Trophoblast cell (in vitro differentiated cells and primary cell): ENCODE data around the gene SLC25A25.
A peak's percentile ranks its signal among the peaks of the same experiment; 100 is the strongest.

Experiments used
- DNase-seq, 2 donors: peaks; one replicate each; pipeline ENCODE4 v3.0.0-alpha.2; 2016
- H2AFZ ChIP-seq: 2 replicates; pipeline ENCODE4 v1.6.1; 2013; ENCODE audit warnings: low read length, moderate library complexity, mild to moderate bottlenecking; ENCODE audit not compliant: insufficient read depth, poor library complexity
- H2AK5ac ChIP-seq: 2 replicates; pipeline ENCODE4 v1.6.1; 2013; ENCODE audit warnings: mild to moderate bottlenecking, low read length
- H2BK120ac ChIP-seq: 2 replicates; pipeline ENCODE4 v1.6.1; 2013; ENCODE audit warnings: low read length, mild to moderate bottlenecking, moderate library complexity; ENCODE audit not compliant: insufficient read depth, poor library complexity
- H2BK12ac ChIP-seq: 2 replicates; pipeline ENCODE4 v1.6.1; 2013; ENCODE audit warnings: mild to moderate bottlenecking, low read length, moderate library complexity
- H2BK5ac ChIP-seq: 2 replicates; pipeline ENCODE4 v1.6.1; 2013; ENCODE audit warnings: low read length, low read depth, moderate library complexity, mild to moderate bottlenecking; ENCODE audit not compliant: poor library complexity
- H3K14ac ChIP-seq: 2 replicates; pipeline ENCODE4 v1.6.1; 2013; ENCODE audit warnings: mild to moderate bottlenecking, low read length
- H3K18ac ChIP-seq: 2 replicates; pipeline ENCODE4 v1.6.1; 2013; ENCODE audit warnings: mild to moderate bottlenecking, low read length
- H3K23ac ChIP-seq: 2 replicates; pipeline ENCODE4 v1.6.1; 2013; ENCODE audit warnings: low read length
- H3K27ac ChIP-seq: 2 replicates; pipeline ENCODE4 v1.5.1; 2013; ENCODE audit warnings: low read depth, mild to moderate bottlenecking, inconsistent platforms, low read length, moderate library complexity
- H3K27me3 ChIP-seq: 2 replicates; pipeline ENCODE4 v1.6.1; 2013; ENCODE audit warnings: inconsistent platforms, mild to moderate bottlenecking, low read length, moderate library complexity; ENCODE audit not compliant: insufficient read depth
- H3K36me3 ChIP-seq, 2 experiments: 1 replicate in 1 of 2; 2 replicates in 1 of 2; pipeline ENCODE4 v1.6.1; 2013; ENCODE audit warnings: low read length in 2 of 2, mild to moderate bottlenecking in 2 of 2, moderate library complexity in 1 of 2; ENCODE audit not compliant: insufficient read depth in 2 of 2, control insufficient read depth in 1 of 2
- H3K4ac ChIP-seq: 2 replicates; pipeline ENCODE4 v1.6.1; 2013; ENCODE audit warnings: low read depth, mild to moderate bottlenecking, low read length, moderate library complexity
- H3K4me1 ChIP-seq, 2 experiments: 1 replicate in 1 of 2; 2 replicates in 1 of 2; pipeline ENCODE4 v1.6.1; 2013; ENCODE audit warnings: low read length in 2 of 2, mild to moderate bottlenecking in 2 of 2, moderate library complexity in 1 of 2; ENCODE audit not compliant: insufficient read depth in 2 of 2, control insufficient read depth in 1 of 2
- H3K4me2 ChIP-seq: 2 replicates; pipeline ENCODE4 v1.6.1; 2013; ENCODE audit warnings: inconsistent platforms, mild to moderate bottlenecking, low read length, moderate library complexity
- H3K4me3 ChIP-seq: 2 replicates; pipeline ENCODE4 v1.5.1; 2013; ENCODE audit warnings: mild to moderate bottlenecking, low read depth, low read length, inconsistent platforms
- H3K79me1 ChIP-seq: one replicate; pipeline ENCODE4 v1.6.1; 2013; ENCODE audit warnings: low read length
- H3K79me2 ChIP-seq: 2 replicates; pipeline ENCODE4 v1.6.1; 2013; ENCODE audit warnings: low read length, mild to moderate bottlenecking; ENCODE audit not compliant: control insufficient read depth, insufficient read depth, poor library complexity
- H3K9ac ChIP-seq: 2 replicates; pipeline ENCODE4 v1.6.1; 2013; ENCODE audit warnings: mild to moderate bottlenecking, low read length
- H3K9me3 ChIP-seq: 2 replicates; pipeline ENCODE4 v1.6.1; 2013; ENCODE audit warnings: low read depth, mild to moderate bottlenecking, control low read depth, inconsistent platforms, low read length; ENCODE audit not compliant: insufficient read depth
- H4K12ac ChIP-seq: 2 replicates; pipeline ENCODE4 v1.6.1; 2013; ENCODE audit warnings: low read depth, mild to moderate bottlenecking, low read length, moderate library complexity
- H4K8ac ChIP-seq: 2 replicates; pipeline ENCODE4 v1.6.1; 2013; ENCODE audit warnings: low read depth, mild to moderate bottlenecking, low read length, moderate library complexity
- H4K91ac ChIP-seq: one replicate; pipeline ENCODE4 v1.6.1; 2013; ENCODE audit warnings: low read depth, mild to moderate bottlenecking, low read length, moderate library complexity
- WGBS: extraction: QIAGEN DNeasy Blood & Tissue Kit; methylation state at CpG from one replicate; pipeline ENCODE4 v1.1.7; 2013; ENCODE audit warnings: missing lambda C conversion rate; ENCODE audit not compliant: insufficient read length, insufficient coverage; ENCODE audit errors: extremely low coverage; 5-methylcytosine and 5-hydroxymethylcytosine counted together

SLC25A25 gene

GRCh38 chr9:128099231-128099931 lies 31.3 kb downstream of the SLC25A25 start:
- Histone ChIP-seq H3K27ac (peak overlapping the region; percentile 99), H3K4ac (peak overlapping the region; percentile 44), H3K79me2 (peaks cover 12% of the 10 kb centered on the region), H3K27me3 (no peaks in the 10 kb centered on the region), H3K4me3 (peak overlapping the region; percentile 63), H3K4me1 (peaks cover 34 to 37% of the 10 kb centered on the region in 2 experiments), H3K18ac (peak overlapping the region; percentile 86), H4K8ac (peak overlapping the region; percentile 40), H3K4me2 (peak overlapping the region; percentile 80), H3K9ac (peak overlapping the region; percentile 75), H3K79me1 (peaks cover 23% of the 10 kb centered on the region), H4K91ac (peak overlapping the region; percentile 92), H4K12ac (peak overlapping the region; percentile 12), H3K14ac (peak overlapping the region; percentile 91), H3K9me3 (no peaks in the 10 kb centered on the region), H2AFZ (no peak overlapping the region), H2BK120ac (peak overlapping the region; percentile 89), H2BK5ac (peak overlapping the region; percentile 86), H2AK5ac (peak overlapping the region; percentile 55), H3K36me3 (peaks cover 33% of the 10 kb centered on the region in 2 experiments), H2BK12ac (peak overlapping the region; percentile 82), H3K23ac (no peak overlapping the region)
- peak; percentile 78 for DNase-seq
- no CpG with 5 or more reads among the region's 16 CpGs for WGBS

- Histone ChIP-seq H3K27me3 (no peaks in the 10 kb centered on the region), H2BK5ac (no peak overlapping the region), H3K4ac (peak overlapping the region; percentile 54), H3K23ac (no peak overlapping the region), H2AK5ac (peak overlapping the region; percentile 74), H3K79me1 (peaks cover 23% of the 10 kb centered on the region), H2BK120ac (peak overlapping the region; percentile 11), H2BK12ac (peak overlapping the region; percentile 44), H3K18ac (peak overlapping the region; percentile 49), H3K36me3 (peaks cover 33 to 34% of the 10 kb centered on the region in 2 experiments), H4K8ac (no peak overlapping the region), H3K4me2 (peak overlapping the region; percentile 80), H4K12ac (no peak overlapping the region), H4K91ac (peak overlapping the region; percentile 42), H2AFZ (no peak overlapping the region), H3K27ac (peak overlapping the region; percentile 99), H3K4me3 (no peak overlapping the region), H3K14ac (peak overlapping the region; percentile 71), H3K9me3 (no peaks in the 10 kb centered on the region), H3K79me2 (peaks cover 12% of the 10 kb centered on the region), H3K4me1 (peaks cover 34 to 37% of the 10 kb centered on the region in 2 experiments), H3K9ac (peak overlapping the region; percentile 26)
- DNase-seq = no peak
- no CpG with 5 or more reads among the region's 16 CpGs for WGBS
Measured at GRCh38 chr9:128099932-128100491, 32.0 kb downstream of the SLC25A25 start.

GRCh38 chr9:128100581-128100980 lies 32.5 kb downstream of the SLC25A25 start:
- DNase-seq = no peak
- H3K14ac ChIP-seq = peak overlapping the region; percentile 71
- peak overlapping the region; percentile 74 for H2AK5ac ChIP-seq
- H3K36me3 ChIP-seq = peaks cover 36 to 37% of the 10 kb centered on the region in 2 experiments
- peaks cover 23% of the 10 kb centered on the region for H3K79me1 ChIP-seq
- WGBS = no CpG with 5 or more reads among the region's 10 CpGs
- no peak overlapping the region for H3K27ac ChIP-seq
- no peaks in the 10 kb centered on the region for H3K9me3 ChIP-seq
- H3K4me3 ChIP-seq = no peak overlapping the region
- peak overlapping the region; percentile 15 for H2BK5ac ChIP-seq
- peak overlapping the region; percentile 44 for H2BK12ac ChIP-seq
- peak overlapping the region; percentile 11 for H2BK120ac ChIP-seq
- H3K23ac ChIP-seq = no peak overlapping the region
- peak overlapping the region; percentile 49 for H3K18ac ChIP-seq
- H3K4me2 ChIP-seq = no peak overlapping the region
- H2AFZ ChIP-seq = no peak overlapping the region
- peaks cover 12% of the 10 kb centered on the region for H3K79me2 ChIP-seq
- peak overlapping the region; percentile 7 for H4K12ac ChIP-seq
- H4K8ac ChIP-seq = no peak overlapping the region
- no peak overlapping the region for H3K9ac ChIP-seq
- H3K27me3 ChIP-seq = no peaks in the 10 kb centered on the region
- H4K91ac ChIP-seq = peak overlapping the region; percentile 42
- peaks cover 34 to 37% of the 10 kb centered on the region in 2 experiments for H3K4me1 ChIP-seq
- peak overlapping the region; percentile 54 for H3K4ac ChIP-seq

- no peaks in the 10 kb centered on the region for H3K27me3 ChIP-seq
Measured at GRCh38 chr9:128101231-128101661, 33.2 kb downstream of the SLC25A25 start.

More at GRCh38 chr9:128101231-128101661, 33.2 kb downstream of the SLC25A25 start:
- Histone ChIP-seq H3K14ac (no peak overlapping the region), H3K27ac (no peak overlapping the region), H3K79me2 (peaks cover 12% of the 10 kb centered on the region), H2AK5ac (no peak overlapping the region), H3K36me3 (peaks cover 43 to 44% of the 10 kb centered on the region in 2 experiments), H4K12ac (no peak overlapping the region), H3K23ac (no peak overlapping the region), H3K9me3 (no peaks in the 10 kb centered on the region), H3K9ac (no peak overlapping the region), H2AFZ (no peak overlapping the region), H2BK5ac (no peak overlapping the region), H4K8ac (no peak overlapping the region), H2BK12ac (no peak overlapping the region), H2BK120ac (no peak overlapping the region), H4K91ac (no peak overlapping the region), H3K4me3 (no peak overlapping the region), H3K4me2 (no peak overlapping the region), H3K18ac (no peak overlapping the region), H3K4me1 (peaks cover 34 to 37% of the 10 kb centered on the region in 2 experiments), H3K79me1 (peaks cover 23% of the 10 kb centered on the region), H3K4ac (no peak overlapping the region)
- no CpG with 5 or more reads among the region's 12 CpGs for WGBS
- DNase-seq = no peak
